HCT116 (cell line): ENCODE measurements around the gene RBPJ. TPM values are rescaled to one million over a fixed set of nuclear protein-coding genes. Genes with fewer than 3 reads are reported as not detected.

Experiments
- ATAC-seq: fragments of 200-7000 bp; cut with Tn5 transposase; 2 replicates; pipeline ENCODE4 v1.9.1; 2020; ENCODE audit warnings: mild to moderate bottlenecking, moderate library complexity
- BruUV-seq: library from RNA; stranded (reverse); fragments of 400-500 nt; replicated peaks from 2 replicates; lab custom pipeline; 2021; lab: Mats Ljungman, UMichigan
- CTCF ChIA-PET: fragments of 300-600 bp; sonication (Branson Sonifier 250); formaldehyde crosslinking; loops from one replicate; lab custom pipeline; 2021; ENCODE audit warnings: antibody characterized with exemption; lab: Charles Lee
- POLR2A ChIA-PET: fragments of 300-600, 350-600 bp; sonication (Branson Sonifier 250); formaldehyde crosslinking; loops from one replicate; lab custom pipeline; 2021; ENCODE audit warnings: antibody characterized with exemption; lab: Charles Lee
- RAD21 ChIA-PET, 2 experiments: fragments of 300-600 bp; sonication (Branson Sonifier 250); formaldehyde crosslinking; loops; one replicate each; lab custom pipeline; 2023; ENCODE audit warnings: low total read pairs in 2 of 2; ENCODE audit not compliant: uncharacterized antibody in 2 of 2, unreplicated experiment in 2 of 2, low non-redundant PET in 1 of 2; lab: Charles Lee
- DNase-seq: peaks from one replicate; pipeline ENCODE4 v3.0.0-alpha.2; 2010; ENCODE audit warnings: low read depth, low spot score
- H2AFZ ChIP-seq: fragments of 200-600 bp; shearing (Covaris generic), sonication (generic); 2 replicates; pipeline ENCODE4 v1.6.1; 2017; ENCODE audit warnings: low read depth, mixed run types, mixed read lengths, antibody characterized with exemption, low read length; ENCODE audit not compliant: poor library complexity, severe bottlenecking
- H3K27ac ChIP-seq: 2 replicates; pipeline ENCODE4 v1.5.1; 2012; ENCODE audit warnings: low read depth, low read length
- H3K27me3 ChIP-seq: fragments of 200-600 bp; sonication (generic); 2 replicates; pipeline ENCODE4 v1.6.1; 2016; ENCODE audit warnings: mixed run types, low read length, mixed read lengths; ENCODE audit not compliant: insufficient read depth
- H3K36me3 ChIP-seq, 2 experiments: fragments of 200-500 bp in 1 of 2; fragments of 200-600 bp in 1 of 2; sonication (Bioruptor generic) in 1 of 2; sonication (generic) in 1 of 2; 2 replicates each; pipeline versions ENCODE4 v1.5.1 to v1.6.1; 2014 to 2016; ENCODE audit warnings: low read length in 2 of 2, inconsistent platforms in 1 of 2, mixed read lengths in 1 of 2, mixed run types in 1 of 2; ENCODE audit not compliant: insufficient read depth in 2 of 2, control insufficient read depth in 1 of 2
- H3K4me1 ChIP-seq, 2 experiments: fragments of 200-600 bp in 1 of 2; sonication (generic) in 1 of 2; 2 replicates each; pipeline versions ENCODE4 v1.5.1 to v1.6.1; 2012 to 2017; ENCODE audit warnings: low read length in 2 of 2, inconsistent platforms in 1 of 2, mild to moderate bottlenecking in 1 of 2, mixed read lengths in 1 of 2, mixed run types in 1 of 2, moderate library complexity in 1 of 2; ENCODE audit not compliant: insufficient read depth in 2 of 2, control insufficient read depth in 1 of 2
- H3K4me2 ChIP-seq: fragments of 200-600 bp; sonication (generic); 2 replicates; pipeline ENCODE4 v1.6.1; 2017; ENCODE audit warnings: mixed run types, low read length, mixed read lengths
- H3K4me3 ChIP-seq, 2 experiments: fragments of 200-600 bp in 1 of 2; sonication (generic) in 1 of 2; replicated peaks in 1 of 2; 2 replicates each; pipeline ENCODE4 v1.5.1; 2011 to 2016; ENCODE audit warnings: low read length in 2 of 2, control low read depth in 1 of 2, low read depth in 1 of 2, mild to moderate bottlenecking in 1 of 2, mixed read lengths in 1 of 2, mixed run types in 1 of 2
- H3K79me2 ChIP-seq: fragments of 200-600 bp; sonication (generic); 2 replicates; pipeline ENCODE4 v1.6.1; 2017; ENCODE audit warnings: mild to moderate bottlenecking, mixed run types, low read length, moderate library complexity, mixed read lengths; ENCODE audit not compliant: insufficient read depth
- H3K9ac ChIP-seq: fragments of 200-600 bp; sonication (generic); 2 replicates; pipeline ENCODE4 v1.6.1; 2016; ENCODE audit warnings: low read length, mixed read lengths
- H3K9me2 ChIP-seq: fragments of 200-600 bp; sonication (generic), shearing (Covaris generic); 2 replicates; pipeline ENCODE4 v1.6.1; 2017; ENCODE audit warnings: mixed run types, mild to moderate bottlenecking, moderate library complexity; ENCODE audit not compliant: insufficient read depth
- H3K9me3 ChIP-seq, 2 experiments: fragments of 200-500 bp in 1 of 2; fragments of 200-600 bp in 1 of 2; sonication (Bioruptor generic) in 1 of 2; sonication (generic) in 1 of 2; 2 replicates each; pipeline ENCODE4 v1.6.1; 2014 to 2017; ENCODE audit warnings: low read length in 2 of 2, mixed read lengths in 2 of 2, inconsistent platforms in 1 of 2, low read depth in 1 of 2, mild to moderate bottlenecking in 1 of 2, mixed run types in 1 of 2, moderate library complexity in 1 of 2; ENCODE audit not compliant: control insufficient read depth in 1 of 2, insufficient read depth in 1 of 2
- H4K20me1 ChIP-seq: fragments of 200-600 bp; sonication (generic), shearing (Covaris generic); 2 replicates; pipeline ENCODE4 v1.6.1; 2017; ENCODE audit warnings: mixed run types, mild to moderate bottlenecking, moderate library complexity; ENCODE audit not compliant: insufficient read depth
- EGR1 ChIP-seq: IDR thresholded peaks from 2 replicates; pipeline ENCODE4 v1.6.1; 2012; ENCODE audit warnings: low read depth
- EZH2phosphoT487 ChIP-seq: fragments of 200-600 bp; IDR thresholded peaks from 2 replicates; pipeline ENCODE4 v1.6.1; 2018; ENCODE audit warnings: antibody characterized with exemption, borderline replicate concordance
- JUND ChIP-seq: IDR thresholded peaks from 2 replicates; pipeline ENCODE4 v1.6.1; 2012
- POLR2A ChIP-seq: IDR thresholded peaks from 2 replicates; pipeline ENCODE4 v1.7.0; 2011; ENCODE audit warnings: borderline replicate concordance; ENCODE audit not compliant: insufficient read depth, insufficient read length; ENCODE audit errors: extremely low read depth
- POLR2AphosphoS5 ChIP-seq: IDR thresholded peaks from 2 replicates; pipeline ENCODE4 v1.6.1; 2011; ENCODE audit warnings: mild to moderate bottlenecking, low read depth, low read length, moderate library complexity
- RAD21 ChIP-seq: IDR thresholded peaks from 2 replicates; pipeline ENCODE4 v1.6.1; 2012; ENCODE audit warnings: low read depth, mild to moderate bottlenecking
- SIN3A ChIP-seq: IDR thresholded peaks from 2 replicates; pipeline ENCODE4 v1.6.1; 2012; ENCODE audit warnings: low read depth
- SP1 ChIP-seq: IDR thresholded peaks from 2 replicates; pipeline ENCODE4 v1.6.1; 2012; ENCODE audit warnings: low read depth
- TCF7L2 ChIP-seq: IDR thresholded peaks from 2 replicates; pipeline ENCODE4 v1.7.0; 2011; ENCODE audit warnings: borderline replicate concordance, inconsistent platforms; ENCODE audit not compliant: insufficient read depth, insufficient read length; ENCODE audit errors: extremely low read depth
- ZFX ChIP-seq: fragments of 450-650 bp; IDR thresholded peaks from 2 replicates; pipeline ENCODE4 v1.6.1; 2017
- ZNF274 ChIP-seq: fragments of 200-500 bp; sonication (Bioruptor generic); IDR thresholded peaks from 2 replicates; pipeline ENCODE4 v1.6.1; 2014; ENCODE audit warnings: mild to moderate bottlenecking, low read depth, low read length, inconsistent platforms
- intact Hi-C: fragments of 100-400 bp; cut with micrococcal nuclease; formaldehyde crosslinking; loops from 2 replicates; pipeline ENCODE4 v1.10.0; 2022
- total RNA-seq: library from RNA; stranded (reverse); gene quantifications from one replicate; pipeline ENCODE4 v1.2.1, GENCODE V29; 2021; ENCODE audit not compliant: unreplicated experiment
- TF ChIP-seq, protein P1 (sequence below): IDR thresholded peaks from 2 replicates; pipeline ENCODE4 v1.6.1; 2012
- TF ChIP-seq, protein P2 (sequence below): IDR thresholded peaks from 2 replicates; pipeline ENCODE4 v1.6.1; 2012
- TF ChIP-seq, protein P3 (sequence below), 3 experiments: fragments of 200-600 bp in 1 of 3; sonication (generic) in 1 of 3; IDR thresholded peaks in 2 of 3; conservative IDR thresholded peaks in 1 of 3; 2 replicates each; pipeline ENCODE4 v1.5.1; 2012 to 2017; ENCODE audit warnings: low read depth in 2 of 3, low read length in 2 of 3, antibody characterized with exemption in 1 of 3, borderline replicate concordance in 1 of 3, control low read depth in 1 of 3, mild to moderate bottlenecking in 1 of 3, mixed read lengths in 1 of 3, mixed run types in 1 of 3, moderate library complexity in 1 of 3; ENCODE audit not compliant: insufficient read depth in 1 of 3
- TF ChIP-seq, protein P4 (sequence below): IDR thresholded peaks from 2 replicates; pipeline ENCODE4 v1.6.1; 2011; ENCODE audit warnings: mild to moderate bottlenecking, low read length, moderate library complexity; ENCODE audit not compliant: insufficient replicate concordance; ENCODE audit errors: extremely low read depth

The RBPJ gene
- total RNA-seq, 1 experiment from 2014 or later, result 72.7 TPM

GRCh38 chr4:26273616-26273980 is 47.2 kb upstream of the RBPJ start:
- CTCF ChIA-PET, result no interaction called here
- DNase-seq (no peak), ATAC-seq (no peak)
- TF ChIP-seq, protein P1, sequence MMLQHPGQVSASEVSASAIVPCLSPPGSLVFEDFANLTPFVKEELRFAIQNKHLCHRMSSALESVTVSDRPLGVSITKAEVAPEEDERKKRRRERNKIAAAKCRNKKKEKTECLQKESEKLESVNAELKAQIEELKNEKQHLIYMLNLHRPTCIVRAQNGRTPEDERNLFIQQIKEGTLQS, result no peak
- no peak for TF ChIP-seq EZH2phosphoT487
- no peak for TF ChIP-seq RAD21
- TF ChIP-seq, protein P2, sequence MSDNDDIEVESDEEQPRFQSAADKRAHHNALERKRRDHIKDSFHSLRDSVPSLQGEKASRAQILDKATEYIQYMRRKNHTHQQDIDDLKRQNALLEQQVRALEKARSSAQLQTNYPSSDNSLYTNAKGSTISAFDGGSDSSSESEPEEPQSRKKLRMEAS, result no peak
- no peak for TF ChIP-seq JUND
- no peak for TF ChIP-seq ZNF274
- no peak for TF ChIP-seq EGR1
- TF ChIP-seq, protein P3, sequence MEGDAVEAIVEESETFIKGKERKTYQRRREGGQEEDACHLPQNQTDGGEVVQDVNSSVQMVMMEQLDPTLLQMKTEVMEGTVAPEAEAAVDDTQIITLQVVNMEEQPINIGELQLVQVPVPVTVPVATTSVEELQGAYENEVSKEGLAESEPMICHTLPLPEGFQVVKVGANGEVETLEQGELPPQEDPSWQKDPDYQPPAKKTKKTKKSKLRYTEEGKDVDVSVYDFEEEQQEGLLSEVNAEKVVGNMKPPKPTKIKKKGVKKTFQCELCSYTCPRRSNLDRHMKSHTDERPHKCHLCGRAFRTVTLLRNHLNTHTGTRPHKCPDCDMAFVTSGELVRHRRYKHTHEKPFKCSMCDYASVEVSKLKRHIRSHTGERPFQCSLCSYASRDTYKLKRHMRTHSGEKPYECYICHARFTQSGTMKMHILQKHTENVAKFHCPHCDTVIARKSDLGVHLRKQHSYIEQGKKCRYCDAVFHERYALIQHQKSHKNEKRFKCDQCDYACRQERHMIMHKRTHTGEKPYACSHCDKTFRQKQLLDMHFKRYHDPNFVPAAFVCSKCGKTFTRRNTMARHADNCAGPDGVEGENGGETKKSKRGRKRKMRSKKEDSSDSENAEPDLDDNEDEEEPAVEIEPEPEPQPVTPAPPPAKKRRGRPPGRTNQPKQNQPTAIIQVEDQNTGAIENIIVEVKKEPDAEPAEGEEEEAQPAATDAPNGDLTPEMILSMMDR (IDR thresholded peaks at IDR 0.05 in 2 of 3, conservative IDR thresholded peaks at IDR 0.05 in 1 of 3; ENCODE audit: borderline replicate concordance in 1 of 3, insufficient read depth in 1 of 3, low read depth in 2 of 3, low read length in 2 of 3), result no peak
- TF ChIP-seq, protein P4, sequence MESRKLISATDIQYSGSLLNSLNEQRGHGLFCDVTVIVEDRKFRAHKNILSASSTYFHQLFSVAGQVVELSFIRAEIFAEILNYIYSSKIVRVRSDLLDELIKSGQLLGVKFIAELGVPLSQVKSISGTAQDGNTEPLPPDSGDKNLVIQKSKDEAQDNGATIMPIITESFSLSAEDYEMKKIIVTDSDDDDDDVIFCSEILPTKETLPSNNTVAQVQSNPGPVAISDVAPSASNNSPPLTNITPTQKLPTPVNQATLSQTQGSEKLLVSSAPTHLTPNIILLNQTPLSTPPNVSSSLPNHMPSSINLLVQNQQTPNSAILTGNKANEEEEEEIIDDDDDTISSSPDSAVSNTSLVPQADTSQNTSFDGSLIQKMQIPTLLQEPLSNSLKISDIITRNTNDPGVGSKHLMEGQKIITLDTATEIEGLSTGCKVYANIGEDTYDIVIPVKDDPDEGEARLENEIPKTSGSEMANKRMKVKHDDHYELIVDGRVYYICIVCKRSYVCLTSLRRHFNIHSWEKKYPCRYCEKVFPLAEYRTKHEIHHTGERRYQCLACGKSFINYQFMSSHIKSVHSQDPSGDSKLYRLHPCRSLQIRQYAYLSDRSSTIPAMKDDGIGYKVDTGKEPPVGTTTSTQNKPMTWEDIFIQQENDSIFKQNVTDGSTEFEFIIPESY, result no peak
- no peak for TF ChIP-seq TCF7L2
- TF ChIP-seq POLR2AphosphoS5, result no peak
- no peak for TF ChIP-seq ZFX
- TF ChIP-seq SP1, result no peak
- TF ChIP-seq SIN3A, result no peak
- no peak for TF ChIP-seq POLR2A
- no peak overlapping the region for H3K4me2 ChIP-seq
- no peaks in the 10 kb centered on the region for H3K79me2 ChIP-seq
- no peak overlapping the region for H3K9ac ChIP-seq
- H3K4me3 ChIP-seq, result no peak overlapping the region
- no peaks in the 10 kb centered on the region for H3K4me1 ChIP-seq
- no TSS peak for BruUV-seq
- H3K27ac ChIP-seq, result no peak overlapping the region
- no peaks in the 10 kb centered on the region for H3K27me3 ChIP-seq
- no peak overlapping the region for H2AFZ ChIP-seq
- RAD21 ChIA-PET, result no interaction called here
- intact Hi-C loops, result no loop called here
- H3K9me3 ChIP-seq, result no peaks in the 10 kb centered on the region
- H4K20me1 ChIP-seq, result no peaks in the 10 kb centered on the region
- H3K36me3 ChIP-seq, result no peaks in the 10 kb centered on the region
- POLR2A ChIA-PET, result no interaction called here
- no peaks in the 10 kb centered on the region for H3K9me2 ChIP-seq
